Neural cell (in vitro differentiated cells): Measurements from ENCODE around the gene MISFA. TPM values are rescaled to one million over a fixed set of nuclear protein-coding genes. Genes with fewer than 3 reads are reported as not detected.
A peak's percentile ranks its signal among the peaks of the same experiment; 100 is the strongest.

Experiments used
- H2AFZ ChIP-seq: fragments of 200-600, 300-800 bp; sonication (generic), shearing (Covaris generic); 2 replicates; pipeline ENCODE4 v1.6.0; 2014; ENCODE audit warnings: low read depth, mild to moderate bottlenecking, antibody characterized with exemption, low read length, moderate library complexity
- H3F3A ChIP-seq: fragments of 200-600 bp; shearing (Covaris generic); 2 replicates; pipeline ENCODE4 v1.6.1; 2016; ENCODE audit warnings: mild to moderate bottlenecking, moderate library complexity, mixed read lengths, antibody characterized with exemption, low read length; ENCODE audit not compliant: insufficient read depth, poor library complexity, severe bottlenecking
- H3K27ac ChIP-seq: fragments of 200-600, 300-800 bp; sonication (generic), shearing (Covaris generic); 2 replicates; pipeline ENCODE4 v1.5.1; 2014; ENCODE audit warnings: mild to moderate bottlenecking, low read length, moderate library complexity
- H3K27me3 ChIP-seq: fragments of 300-800, 200-600 bp; sonication (generic), shearing (Covaris generic); 2 replicates; pipeline ENCODE4 v1.6.0; 2014; ENCODE audit warnings: mild to moderate bottlenecking, low read depth, low read length, moderate library complexity; ENCODE audit not compliant: insufficient read depth
- H3K36me3 ChIP-seq: fragments of 300-800, 200-600 bp; sonication (generic), shearing (Covaris generic); 2 replicates; pipeline ENCODE4 v1.5.1; 2014; ENCODE audit warnings: mild to moderate bottlenecking, antibody characterized with exemption, low read length, moderate library complexity; ENCODE audit not compliant: insufficient read depth
- H3K4me2 ChIP-seq: fragments of 300-800, 200-600 bp; sonication (generic), shearing (Covaris generic); 2 replicates; pipeline ENCODE4 v1.6.0; 2014; ENCODE audit warnings: mild to moderate bottlenecking, low read length
- H3K4me3 ChIP-seq: fragments of 300-800, 200-600 bp; sonication (generic), shearing (Covaris generic); 2 replicates; pipeline ENCODE4 v1.5.1; 2014; ENCODE audit warnings: mild to moderate bottlenecking, low read length, moderate library complexity
- H3K79me2 ChIP-seq: fragments of 200-600 bp; shearing (Covaris generic); replicated peaks from 2 replicates; pipeline ENCODE4 v1.6.0; 2014; ENCODE audit warnings: mild to moderate bottlenecking, low read length, moderate library complexity; ENCODE audit not compliant: insufficient read depth
- H3K9ac ChIP-seq: fragments of 300-800, 200-600 bp; sonication (generic), shearing (Covaris generic); 2 replicates; pipeline ENCODE4 v1.6.1; 2016; ENCODE audit warnings: mild to moderate bottlenecking, low read length, mixed read lengths
- H3K9me2 ChIP-seq: fragments of 200-600 bp; shearing (Covaris generic); 2 replicates; pipeline ENCODE4 v1.6.1; 2016; ENCODE audit warnings: mild to moderate bottlenecking, low read length, mixed read lengths; ENCODE audit not compliant: insufficient read depth
- H3K9me3 ChIP-seq: fragments of 200-600, 300-800 bp; sonication (generic), shearing (Covaris generic); 2 replicates; pipeline ENCODE4 v1.6.1; 2016; ENCODE audit warnings: mild to moderate bottlenecking, mixed run types, low read length, moderate library complexity, mixed read lengths
- H4K20me1 ChIP-seq: fragments of 200-600 bp; shearing (Covaris generic); 2 replicates; pipeline ENCODE4 v1.6.1; 2016; ENCODE audit warnings: mild to moderate bottlenecking, mixed run types; ENCODE audit not compliant: insufficient read depth
- EP300 ChIP-seq: fragments of 450-650 bp; conservative IDR thresholded peaks from 2 replicates; pipeline ENCODE4 v1.6.1; 2014; ENCODE audit warnings: antibody characterized with exemption, mild to moderate bottlenecking, moderate library complexity; ENCODE audit not compliant: poor library complexity, severe bottlenecking
- EZH2 ChIP-seq: fragments of 200-600, 300-800 bp; shearing (Covaris generic), sonication (generic); IDR thresholded peaks from 2 replicates; pipeline ENCODE4 v1.6.1; 2014; ENCODE audit warnings: antibody characterized with exemption, low read length, borderline replicate concordance, mild to moderate bottlenecking; ENCODE audit not compliant: insufficient read depth, poor library complexity, severe bottlenecking
- MXI1 ChIP-seq: fragments of 450-650 bp; conservative IDR thresholded peaks from 2 replicates; pipeline ENCODE4 v1.6.1; 2014; ENCODE audit warnings: antibody characterized with exemption, mild to moderate bottlenecking; ENCODE audit not compliant: poor library complexity, severe bottlenecking
- POLR2AphosphoS5 ChIP-seq: IDR thresholded peaks from 2 replicates; pipeline ENCODE4 v1.6.1; 2012
- RAD21 ChIP-seq: fragments of 450-650 bp; conservative IDR thresholded peaks from 2 replicates; pipeline ENCODE4 v1.6.1; 2014; ENCODE audit warnings: antibody characterized with exemption, mild to moderate bottlenecking, moderate library complexity
- SMC3 ChIP-seq: fragments of 450-650 bp; conservative IDR thresholded peaks from 2 replicates; pipeline ENCODE4 v1.6.1; 2014; ENCODE audit warnings: antibody characterized with exemption, mild to moderate bottlenecking, moderate library complexity; ENCODE audit not compliant: poor library complexity
- TAF1 ChIP-seq: IDR thresholded peaks from 2 replicates; pipeline ENCODE4 v1.6.1; 2012; ENCODE audit warnings: low read depth
- polyA plus RNA-seq: library from polyadenylated mRNA; depleted of rRNA; stranded (reverse); fragments of >200 nt; gene quantifications from 2 replicates; pipeline ENCODE4 v1.2.3, GENCODE V29; 2014
- TF ChIP-seq, protein P1 (sequence below): IDR thresholded peaks from 2 replicates; pipeline ENCODE4 v1.6.1; 2012; ENCODE audit warnings: borderline replicate concordance
- TF ChIP-seq, protein P2 (sequence below): fragments of 450-650 bp; IDR thresholded peaks from 2 replicates; pipeline ENCODE4 v1.5.1; 2014; ENCODE audit warnings: antibody characterized with exemption, mild to moderate bottlenecking, moderate library complexity; ENCODE audit not compliant: poor library complexity, severe bottlenecking

Gene MISFA
- polyA plus RNA-seq, 1 donor from 2014 or later: 6.0 TPM

DNA sequence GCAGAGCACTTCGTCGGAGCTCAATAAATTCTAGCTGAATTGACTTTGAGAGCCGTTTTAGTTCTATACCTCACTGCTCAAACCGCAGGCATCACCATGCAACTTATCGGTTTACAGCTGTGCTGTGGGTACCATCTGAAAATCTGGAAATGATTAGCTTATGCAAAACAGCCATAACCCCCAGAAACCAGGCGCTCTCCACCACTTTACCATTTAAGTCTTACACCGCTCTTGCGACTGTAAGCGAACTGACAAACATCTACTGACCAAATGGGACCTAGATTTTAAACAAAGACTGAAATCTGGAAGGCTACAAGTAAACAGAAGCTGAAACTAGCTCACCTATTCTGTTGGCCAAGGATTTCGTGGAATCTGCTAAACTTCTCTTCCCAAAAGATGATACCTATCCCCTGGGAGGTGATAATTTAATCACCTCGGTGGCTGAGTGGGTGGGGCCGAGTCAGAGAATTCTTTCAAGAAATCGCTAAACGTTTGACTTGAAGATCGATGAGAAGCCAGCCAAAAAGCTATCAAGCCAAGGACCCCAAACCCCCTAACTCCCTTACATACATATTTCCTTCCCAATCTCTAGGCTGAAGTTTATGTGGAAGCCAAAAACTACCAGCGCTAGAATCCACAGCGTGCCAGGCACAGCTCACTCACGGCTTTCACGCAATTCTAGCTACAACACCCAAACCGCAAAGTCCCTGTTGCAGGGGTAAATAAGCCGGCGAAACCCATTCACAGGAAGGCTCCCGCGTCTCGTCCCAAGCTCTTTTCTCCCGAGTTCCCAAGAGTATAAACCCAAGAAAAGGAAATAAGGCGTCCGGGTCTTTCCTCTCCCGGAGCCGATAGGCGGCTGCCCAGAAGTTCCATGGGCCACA is 33.9 kb downstream of the MISFA start:
- Histone ChIP-seq H3K27ac (peak overlapping the region; percentile 76), H3K79me2 (peaks cover 41% of the 10 kb centered on the region), H3K36me3 (no peaks in the 10 kb centered on the region), H3K27me3 (no peaks in the 10 kb centered on the region), H3K4me3 (peak overlapping the region; percentile 73), H3F3A (no peaks in the 10 kb centered on the region), H3K9ac (peak overlapping the region; percentile 74), H4K20me1 (no peaks in the 10 kb centered on the region), H3K4me2 (peak overlapping the region; percentile 89), H3K9me3 (no peaks in the 10 kb centered on the region), H2AFZ (peak overlapping the region; percentile 62), H3K9me2 (no peaks in the 10 kb centered on the region)
- no peak for TF ChIP-seq MXI1
- no peak for TF ChIP-seq TAF1
- TF ChIP-seq EZH2: no peak
- TF ChIP-seq, protein P1, sequence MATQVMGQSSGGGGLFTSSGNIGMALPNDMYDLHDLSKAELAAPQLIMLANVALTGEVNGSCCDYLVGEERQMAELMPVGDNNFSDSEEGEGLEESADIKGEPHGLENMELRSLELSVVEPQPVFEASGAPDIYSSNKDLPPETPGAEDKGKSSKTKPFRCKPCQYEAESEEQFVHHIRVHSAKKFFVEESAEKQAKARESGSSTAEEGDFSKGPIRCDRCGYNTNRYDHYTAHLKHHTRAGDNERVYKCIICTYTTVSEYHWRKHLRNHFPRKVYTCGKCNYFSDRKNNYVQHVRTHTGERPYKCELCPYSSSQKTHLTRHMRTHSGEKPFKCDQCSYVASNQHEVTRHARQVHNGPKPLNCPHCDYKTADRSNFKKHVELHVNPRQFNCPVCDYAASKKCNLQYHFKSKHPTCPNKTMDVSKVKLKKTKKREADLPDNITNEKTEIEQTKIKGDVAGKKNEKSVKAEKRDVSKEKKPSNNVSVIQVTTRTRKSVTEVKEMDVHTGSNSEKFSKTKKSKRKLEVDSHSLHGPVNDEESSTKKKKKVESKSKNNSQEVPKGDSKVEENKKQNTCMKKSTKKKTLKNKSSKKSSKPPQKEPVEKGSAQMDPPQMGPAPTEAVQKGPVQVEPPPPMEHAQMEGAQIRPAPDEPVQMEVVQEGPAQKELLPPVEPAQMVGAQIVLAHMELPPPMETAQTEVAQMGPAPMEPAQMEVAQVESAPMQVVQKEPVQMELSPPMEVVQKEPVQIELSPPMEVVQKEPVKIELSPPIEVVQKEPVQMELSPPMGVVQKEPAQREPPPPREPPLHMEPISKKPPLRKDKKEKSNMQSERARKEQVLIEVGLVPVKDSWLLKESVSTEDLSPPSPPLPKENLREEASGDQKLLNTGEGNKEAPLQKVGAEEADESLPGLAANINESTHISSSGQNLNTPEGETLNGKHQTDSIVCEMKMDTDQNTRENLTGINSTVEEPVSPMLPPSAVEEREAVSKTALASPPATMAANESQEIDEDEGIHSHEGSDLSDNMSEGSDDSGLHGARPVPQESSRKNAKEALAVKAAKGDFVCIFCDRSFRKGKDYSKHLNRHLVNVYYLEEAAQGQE: no peak
- no peak for TF ChIP-seq EP300
- TF ChIP-seq RAD21: no peak
- TF ChIP-seq, protein P2, sequence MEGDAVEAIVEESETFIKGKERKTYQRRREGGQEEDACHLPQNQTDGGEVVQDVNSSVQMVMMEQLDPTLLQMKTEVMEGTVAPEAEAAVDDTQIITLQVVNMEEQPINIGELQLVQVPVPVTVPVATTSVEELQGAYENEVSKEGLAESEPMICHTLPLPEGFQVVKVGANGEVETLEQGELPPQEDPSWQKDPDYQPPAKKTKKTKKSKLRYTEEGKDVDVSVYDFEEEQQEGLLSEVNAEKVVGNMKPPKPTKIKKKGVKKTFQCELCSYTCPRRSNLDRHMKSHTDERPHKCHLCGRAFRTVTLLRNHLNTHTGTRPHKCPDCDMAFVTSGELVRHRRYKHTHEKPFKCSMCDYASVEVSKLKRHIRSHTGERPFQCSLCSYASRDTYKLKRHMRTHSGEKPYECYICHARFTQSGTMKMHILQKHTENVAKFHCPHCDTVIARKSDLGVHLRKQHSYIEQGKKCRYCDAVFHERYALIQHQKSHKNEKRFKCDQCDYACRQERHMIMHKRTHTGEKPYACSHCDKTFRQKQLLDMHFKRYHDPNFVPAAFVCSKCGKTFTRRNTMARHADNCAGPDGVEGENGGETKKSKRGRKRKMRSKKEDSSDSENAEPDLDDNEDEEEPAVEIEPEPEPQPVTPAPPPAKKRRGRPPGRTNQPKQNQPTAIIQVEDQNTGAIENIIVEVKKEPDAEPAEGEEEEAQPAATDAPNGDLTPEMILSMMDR: no peak
- TF ChIP-seq SMC3: no peak
- no peak for TF ChIP-seq POLR2AphosphoS5

DNA sequence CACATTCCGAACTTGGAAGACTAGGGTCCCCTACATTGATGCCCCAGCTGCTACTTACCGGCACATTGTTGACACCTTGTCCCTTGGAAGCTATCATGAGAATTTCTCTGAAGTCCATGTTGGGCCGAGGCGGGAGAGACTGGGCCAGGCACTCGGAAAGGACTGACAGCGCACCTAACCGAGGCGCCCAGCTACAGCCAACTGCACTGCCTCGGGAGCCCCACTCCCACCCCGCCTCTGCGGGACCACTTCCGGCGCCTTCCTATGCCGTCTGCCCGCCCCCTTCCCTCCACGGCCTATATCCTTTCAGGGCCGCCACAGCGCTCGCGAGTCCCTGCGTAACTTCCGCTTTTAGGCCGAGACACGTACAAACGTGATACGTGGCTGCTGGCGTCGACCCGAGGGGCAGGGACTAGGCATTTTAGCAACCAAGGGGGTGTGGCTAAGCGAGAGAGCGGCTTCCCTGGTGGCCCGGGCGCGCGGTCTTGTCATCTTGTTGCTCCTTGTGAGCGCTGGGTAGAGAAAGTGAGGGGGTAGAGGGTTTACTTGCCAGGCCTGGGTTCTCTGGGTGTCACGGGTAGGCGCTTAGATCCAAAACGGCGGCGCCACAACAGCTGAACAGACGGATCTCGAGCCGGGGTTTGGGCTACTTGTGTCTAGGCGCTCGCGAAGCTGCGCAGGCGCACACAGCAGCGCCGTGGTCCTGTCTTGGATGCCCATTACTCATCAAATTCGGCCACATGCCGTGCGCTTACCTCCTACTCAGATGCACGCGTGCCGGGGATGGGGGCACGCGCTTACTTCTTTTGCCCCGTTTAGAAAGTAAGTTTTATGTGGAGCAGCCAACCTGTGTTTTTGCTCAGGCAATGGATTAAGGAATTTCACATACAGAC is 34.8 kb downstream of the MISFA start, which contains the start of gene SPTY2D1:
Gene SPTY2D1 (minus strand): TSS at position 203 of the 893 bp plus-strand sequence. CDS start 85 bp downstream, at position 118.
- H3K9ac ChIP-seq: peak within 1 kb of the TSS; percentile 87
- TF ChIP-seq TAF1 (peak; percentile 93), MXI1 (peak; percentile 75), SMC3 (peak; percentile 57), EZH2 (no peak), POLR2AphosphoS5 (peak; percentile 98), RAD21 (peak; percentile 33), EP300 (peak; percentile 73)
- TF ChIP-seq, protein P1: peak; percentile 87
- TF ChIP-seq, protein P2: peak; percentile 31
- no peaks in the 10 kb centered on the region for H3K9me2 ChIP-seq
- no peaks in the 10 kb centered on the region for H3K27me3 ChIP-seq
- peak within 1 kb of the TSS; percentile 94 for H2AFZ ChIP-seq
- H3K27ac ChIP-seq: peak within 1 kb of the TSS; percentile 95
- H3K79me2 ChIP-seq: peaks cover 35% of the 10 kb centered on the region
- no peaks in the 10 kb centered on the region for H4K20me1 ChIP-seq
- no peaks in the 10 kb centered on the region for H3F3A ChIP-seq
- peak within 1 kb of the TSS; percentile 98 for H3K4me2 ChIP-seq
- H3K9me3 ChIP-seq: no peaks in the 10 kb centered on the region
- no peaks in the 10 kb centered on the region for H3K36me3 ChIP-seq
- H3K4me3 ChIP-seq: peak within 1 kb of the TSS; percentile 73
